Smooth muscle cell of the brain vasculature (primary cell): Measurements from ENCODE around the gene ATP9B.

ENCODE experiments used
- DNase-seq: peaks from one replicate; pipeline ENCODE4 v3.0.0-alpha.2; 2012; ENCODE audit warnings: low read depth, low spot score

ATP9B gene

GRCh38 chr18:79394534-79395307, 325.5 kb downstream of the ATP9B start:
- no peak for DNase-seq

- DNase-seq, result no peak
Measured at GRCh38 chr18:79395308-79395640, 326.1 kb downstream of the ATP9B start.

- no peak for DNase-seq
Measured at GRCh38 chr18:79395761-79396404, 326.7 kb downstream of the ATP9B start, which contains the start of gene NFATC1. TSS of gene NFATC1 (plus strand) at chr18:79395930. CDS start at chr18:79396225, 295 bp downstream.

GRCh38 chr18:79396431-79397246, 327.4 kb downstream of the ATP9B start:
- no peak for DNase-seq

- DNase-seq, result no peak
Measured at GRCh38 chr18:79397247-79397829, 328.1 kb downstream of the ATP9B start.

- no peak for DNase-seq
Measured at GRCh38 chr18:79397830-79398761, 328.9 kb downstream of the ATP9B start.

GRCh38 chr18:79399275-79400081, 330.3 kb downstream of the ATP9B start:
- no peak for DNase-seq

- DNase-seq, result no peak
Measured at GRCh38 chr18:79400091-79400590, 330.9 kb downstream of the ATP9B start.

- no peak for DNase-seq
Measured at GRCh38 chr18:79400591-79401381, 331.6 kb downstream of the ATP9B start.

- DNase-seq, result no peak
Measured at GRCh38 chr18:79401494-79402208, 332.5 kb downstream of the ATP9B start.

GRCh38 chr18:79402209-79402576, 333.0 kb downstream of the ATP9B start:
- no peak for DNase-seq

GRCh38 chr18:79402977-79403722, 334.0 kb downstream of the ATP9B start:
- no peak for DNase-seq

GRCh38 chr18:79403723-79404566, 334.8 kb downstream of the ATP9B start:
- DNase-seq, result no peak

GRCh38 chr18:79404567-79404910, 335.3 kb downstream of the ATP9B start:
- DNase-seq, result no peak

- DNase-seq, result no peak
Measured at GRCh38 chr18:79405019-79405780, 336.0 kb downstream of the ATP9B start.
